HepG2 (cell line): ENCODE results near the gene CTSZ. TPM values are rescaled to one million over a fixed set of nuclear protein-coding genes. Genes with fewer than 3 reads are reported as not detected.

Source experiments
- ARNTL ChIP-seq: sonication (generic); formaldehyde crosslinking; IDR thresholded peaks from 2 replicates; pipeline ENCODE4 v1.4.0; 2020; ENCODE audit warnings: mild to moderate bottlenecking, missing genetic modification reagents
- GATA4 ChIP-seq: sonication (generic); IDR thresholded peaks from 2 replicates; pipeline ENCODE4 v1.6.1; 2016; ENCODE audit warnings: antibody characterized with exemption, low read depth, borderline replicate concordance
- GATAD2A ChIP-seq: IDR thresholded peaks from 2 replicates; pipeline ENCODE4 v1.6.1; 2016
- GMEB1 ChIP-seq: sonication (generic); formaldehyde crosslinking; IDR thresholded peaks from 2 replicates; pipeline ENCODE4 v1.5.1; 2020; ENCODE audit warnings: missing genetic modification reagents, mild to moderate bottlenecking, borderline replicate concordance
- HNF4G ChIP-seq, 2 experiments: sonication (generic) in 1 of 2; formaldehyde crosslinking in 1 of 2; IDR thresholded peaks; 2 replicates each; pipeline versions ENCODE4 v1.4.0 to v1.6.1; 2011 to 2020; ENCODE audit warnings: borderline replicate concordance in 2 of 2, low read depth in 2 of 2, mild to moderate bottlenecking in 2 of 2, low read length in 1 of 2, missing genetic modification reagents in 1 of 2, moderate library complexity in 1 of 2
- MED1 ChIP-seq: sonication (generic); formaldehyde crosslinking; IDR thresholded peaks from 2 replicates; pipeline ENCODE4 v1.4.0; 2020; ENCODE audit warnings: missing genetic modification reagents
- MEIS2 ChIP-seq: sonication (generic); formaldehyde crosslinking; IDR thresholded peaks from 2 replicates; pipeline ENCODE4 v1.9.0; 2021; ENCODE audit warnings: mild to moderate bottlenecking, missing genetic modification reagents
- MTA3 ChIP-seq: sonication (generic); formaldehyde crosslinking; IDR thresholded peaks from 2 replicates; pipeline ENCODE4 v1.4.0; 2020; ENCODE audit warnings: missing genetic modification reagents
- MYC ChIP-seq: sonication (generic); formaldehyde crosslinking; IDR thresholded peaks from 2 replicates; pipeline ENCODE4 v1.9.0; 2021; ENCODE audit warnings: missing genetic modification reagents, borderline replicate concordance
- SMARCE1 ChIP-seq: fragments of 450-650 bp; IDR thresholded peaks from 2 replicates; pipeline ENCODE4 v1.6.1; 2017; ENCODE audit warnings: borderline replicate concordance
- TBX3 ChIP-seq: fragments of 450-650 bp; IDR thresholded peaks from 2 replicates; pipeline ENCODE4 v1.6.1; 2017; ENCODE audit warnings: antibody characterized with exemption, mild to moderate bottlenecking, inconsistent platforms, borderline replicate concordance
- TMF1 ChIP-seq: sonication (generic); formaldehyde crosslinking; IDR thresholded peaks from 2 replicates; pipeline ENCODE4 v1.8.1; 2022; ENCODE audit warnings: low read depth, missing genetic modification reagents
- XBP1 ChIP-seq: sonication (generic); formaldehyde crosslinking; IDR thresholded peaks from 2 replicates; pipeline ENCODE4 v1.5.0; 2020; ENCODE audit warnings: missing genetic modification reagents
- ZEB1 ChIP-seq: IDR thresholded peaks from 2 replicates; pipeline ENCODE4 v1.6.1; 2012; ENCODE audit warnings: mild to moderate bottlenecking, low read depth, inconsistent platforms; ENCODE audit not compliant: insufficient replicate concordance
- ZIK1 ChIP-seq: sonication (generic); formaldehyde crosslinking; IDR thresholded peaks from 2 replicates; pipeline ENCODE4 v1.5.0; 2020; ENCODE audit warnings: mild to moderate bottlenecking, low read depth, missing genetic modification reagents, borderline replicate concordance
- ZKSCAN8 ChIP-seq: IDR thresholded peaks from 2 replicates; pipeline ENCODE4 v1.6.1; 2016; ENCODE audit warnings: borderline replicate concordance, missing genetic modification reagents, missing compliant biosample characterization
- ZNF274 ChIP-seq: sonication (generic); formaldehyde crosslinking; IDR thresholded peaks from 2 replicates; pipeline ENCODE4 v1.5.1; 2020; ENCODE audit warnings: mild to moderate bottlenecking, missing genetic modification reagents
- ZNF557 ChIP-seq: sonication (generic); formaldehyde crosslinking; IDR thresholded peaks from 2 replicates; pipeline ENCODE4 v1.4.0; 2020; ENCODE audit warnings: missing genetic modification reagents
- ZNF740 ChIP-seq: sonication (generic); formaldehyde crosslinking; IDR thresholded peaks from 2 replicates; pipeline ENCODE4 v1.4.0; 2020; ENCODE audit warnings: missing genetic modification reagents
- ZNF772 ChIP-seq: sonication (generic); formaldehyde crosslinking; IDR thresholded peaks from 2 replicates; pipeline ENCODE4 v1.5.0; 2020; ENCODE audit warnings: mild to moderate bottlenecking, missing genetic modification reagents
- polyA plus RNA-seq, 8 experiments: library from polyadenylated mRNA; depleted of rRNA in 3 of 8; stranded (reverse) in 7 of 8; unstranded in 1 of 8; fragments of >200 nt; fragmentation: Illumina TruSeq in 4 of 8; extraction: Trizol in 4 of 8; gene quantifications; 2 replicates each; pipeline versions ENCODE4 v1.2.1 to v1.2.3, GENCODE V29; 2011 to 2016; ENCODE audit warnings: low read depth in 4 of 8, missing spikeins in 1 of 8, mixed read lengths in 1 of 8; ENCODE audit not compliant: insufficient read depth in 1 of 8
- total RNA-seq, 5 experiments: library from RNA; depleted of rRNA; stranded (reverse); fragments of >200 nt; fragmentation: Illumina TruSeq; extraction: Trizol; gene quantifications; 2 replicates each; pipeline ENCODE4 v1.2.3, GENCODE V29; 2016; ENCODE audit warnings: low read depth in 1 of 5
- TF ChIP-seq, protein P1 (sequence below): sonication (generic); formaldehyde crosslinking; IDR thresholded peaks from 2 replicates; pipeline ENCODE4 v1.4.0; 2020; ENCODE audit warnings: mild to moderate bottlenecking, missing genetic modification reagents
- TF ChIP-seq, protein P2 (sequence below): sonication (generic); formaldehyde crosslinking; IDR thresholded peaks from 2 replicates; pipeline ENCODE4 v1.4.0; 2020; ENCODE audit warnings: missing genetic modification reagents, borderline replicate concordance

Gene CTSZ
- total and polyA plus RNA-seq, 2 of the 13 experiments (the other 11 are each of a cell fraction or from before 2014, with no cell fraction given), result 0.33 TPM; not detected in 1

GRCh38 chr20:58980711-58981627 is 26.1 kb downstream of the CTSZ start, which contains the start of gene NELFCD (continued):
- TF ChIP-seq MYC (CRISPR knock-in tag), result peak; percentile 90
- no peak for TF ChIP-seq TBX3
- peak; percentile 66 for TF ChIP-seq GATA4
- TF ChIP-seq ZNF772 (CRISPR knock-in tag), result peak; percentile 29; the same call in 1 of the 2 replicates
- TF ChIP-seq ZEB1, result no peak
- TF ChIP-seq XBP1 (CRISPR knock-in tag), result no peak; the same call in 1 of the 2 replicates
- TF ChIP-seq ZIK1 (CRISPR knock-in tag), result peak; percentile 80
- TF ChIP-seq, protein P1, sequence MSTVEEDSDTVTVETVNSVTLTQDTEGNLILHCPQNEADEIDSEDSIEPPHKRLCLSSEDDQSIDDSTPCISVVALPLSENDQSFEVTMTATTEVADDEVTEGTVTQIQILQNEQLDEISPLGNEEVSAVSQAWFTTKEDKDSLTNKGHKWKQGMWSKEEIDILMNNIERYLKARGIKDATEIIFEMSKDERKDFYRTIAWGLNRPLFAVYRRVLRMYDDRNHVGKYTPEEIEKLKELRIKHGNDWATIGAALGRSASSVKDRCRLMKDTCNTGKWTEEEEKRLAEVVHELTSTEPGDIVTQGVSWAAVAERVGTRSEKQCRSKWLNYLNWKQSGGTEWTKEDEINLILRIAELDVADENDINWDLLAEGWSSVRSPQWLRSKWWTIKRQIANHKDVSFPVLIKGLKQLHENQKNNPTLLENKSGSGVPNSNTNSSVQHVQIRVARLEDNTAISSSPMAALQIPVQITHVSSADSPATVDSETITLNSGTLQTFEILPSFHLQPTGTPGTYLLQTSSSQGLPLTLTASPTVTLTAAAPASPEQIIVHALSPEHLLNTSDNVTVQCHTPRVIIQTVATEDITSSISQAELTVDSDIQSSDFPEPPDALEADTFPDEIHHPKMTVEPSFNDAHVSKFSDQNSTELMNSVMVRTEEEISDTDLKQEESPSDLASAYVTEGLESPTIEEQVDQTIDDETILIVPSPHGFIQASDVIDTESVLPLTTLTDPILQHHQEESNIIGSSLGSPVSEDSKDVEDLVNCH (CRISPR knock-in tag), result no peak
- 0 out of 2 replicates have a peak, but pooled peaks have one; percentile 52 for TF ChIP-seq MEIS2 (CRISPR knock-in tag)
- no peak for TF ChIP-seq SMARCE1
- TF ChIP-seq, protein P2, sequence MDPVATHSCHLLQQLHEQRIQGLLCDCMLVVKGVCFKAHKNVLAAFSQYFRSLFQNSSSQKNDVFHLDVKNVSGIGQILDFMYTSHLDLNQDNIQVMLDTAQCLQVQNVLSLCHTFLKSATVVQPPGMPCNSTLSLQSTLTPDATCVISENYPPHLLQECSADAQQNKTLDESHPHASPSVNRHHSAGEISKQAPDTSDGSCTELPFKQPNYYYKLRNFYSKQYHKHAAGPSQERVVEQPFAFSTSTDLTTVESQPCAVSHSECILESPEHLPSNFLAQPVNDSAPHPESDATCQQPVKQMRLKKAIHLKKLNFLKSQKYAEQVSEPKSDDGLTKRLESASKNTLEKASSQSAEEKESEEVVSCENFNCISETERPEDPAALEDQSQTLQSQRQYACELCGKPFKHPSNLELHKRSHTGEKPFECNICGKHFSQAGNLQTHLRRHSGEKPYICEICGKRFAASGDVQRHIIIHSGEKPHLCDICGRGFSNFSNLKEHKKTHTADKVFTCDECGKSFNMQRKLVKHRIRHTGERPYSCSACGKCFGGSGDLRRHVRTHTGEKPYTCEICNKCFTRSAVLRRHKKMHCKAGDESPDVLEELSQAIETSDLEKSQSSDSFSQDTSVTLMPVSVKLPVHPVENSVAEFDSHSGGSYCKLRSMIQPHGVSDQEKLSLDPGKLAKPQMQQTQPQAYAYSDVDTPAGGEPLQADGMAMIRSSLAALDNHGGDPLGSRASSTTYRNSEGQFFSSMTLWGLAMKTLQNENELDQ, result no peak
- TF ChIP-seq TMF1 (CRISPR knock-in tag), result 0 out of 2 replicates have a peak, but pooled peaks have one; percentile 48
- no peak for TF ChIP-seq GMEB1 (CRISPR knock-in tag)
- peak; percentile 28; the same call in 1 of the 2 replicates for TF ChIP-seq HNF4G (IDR thresholded peaks at IDR 0.05; ENCODE audit: borderline replicate concordance, low read depth, low read length)
- TF ChIP-seq HNF4G (CRISPR knock-in tag; IDR thresholded peaks at IDR 0.05; ENCODE audit: borderline replicate concordance, low read depth), result no peak
- peak; percentile 30; the same call in 1 of the 2 replicates for TF ChIP-seq ARNTL (CRISPR knock-in tag)
- TF ChIP-seq ZNF557 (CRISPR knock-in tag), result no peak
- TF ChIP-seq ZNF274, result peak; percentile 26; the same call in 1 of the 2 replicates
- peak; percentile 73 for TF ChIP-seq GATAD2A (CRISPR knock-in tag)
- peak; percentile 84 for TF ChIP-seq MED1
- peak; percentile 59; the same call in 1 of the 2 replicates for TF ChIP-seq ZNF740 (CRISPR knock-in tag)
- TF ChIP-seq MTA3 (CRISPR knock-in tag), result no peak
- TF ChIP-seq ZKSCAN8 (CRISPR knock-in tag), result peak; percentile 64; the same call in 1 of the 2 replicates
